Measurements from ENCODE around the gene KSR1. TPM values are rescaled to one million over a fixed set of nuclear protein-coding genes. Genes with fewer than 3 reads are reported as not detected.
"Not testable (repeated sequence)": the region's sequence is repeated elsewhere in the genome, so short reads cannot be mapped to it uniquely, and the experiment has no call there.

KSR1 gene
- total RNA-seq, 1 donor from 2014 or later: 90.2 TPM

DNA sequence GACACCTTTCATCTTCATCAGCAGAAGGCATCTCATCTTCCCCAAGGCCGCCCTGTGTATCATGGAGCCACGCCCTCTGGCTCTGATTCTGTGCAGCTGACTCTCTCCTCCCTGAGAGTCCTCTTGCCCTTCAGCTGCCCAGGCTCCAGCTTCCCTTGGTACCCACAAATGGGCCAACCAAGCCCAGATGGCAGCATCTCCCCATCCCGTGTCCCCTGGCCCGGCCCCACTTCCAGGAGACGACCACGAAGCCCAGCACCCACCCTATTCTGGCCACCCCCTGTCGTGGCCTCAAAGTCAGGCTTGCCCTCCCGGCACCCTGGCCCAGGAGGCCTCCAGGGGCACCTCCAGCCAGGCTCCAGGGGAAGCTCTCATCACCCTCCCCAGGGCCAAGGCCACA is 31.3 kb upstream of the KSR1 start:
- no peak overlapping the region for H2AFZ ChIP-seq (ENCODE audit: low read depth, low read length)
- no peaks in the 10 kb centered on the region for H3K79me2 ChIP-seq (ENCODE audit: insufficient read depth, low read length)
- TF ChIP-seq EZH2 (IDR thresholded peaks at IDR 0.05; ENCODE audit: insufficient read depth, low read length): no peak
- TF ChIP-seq, protein P1, sequence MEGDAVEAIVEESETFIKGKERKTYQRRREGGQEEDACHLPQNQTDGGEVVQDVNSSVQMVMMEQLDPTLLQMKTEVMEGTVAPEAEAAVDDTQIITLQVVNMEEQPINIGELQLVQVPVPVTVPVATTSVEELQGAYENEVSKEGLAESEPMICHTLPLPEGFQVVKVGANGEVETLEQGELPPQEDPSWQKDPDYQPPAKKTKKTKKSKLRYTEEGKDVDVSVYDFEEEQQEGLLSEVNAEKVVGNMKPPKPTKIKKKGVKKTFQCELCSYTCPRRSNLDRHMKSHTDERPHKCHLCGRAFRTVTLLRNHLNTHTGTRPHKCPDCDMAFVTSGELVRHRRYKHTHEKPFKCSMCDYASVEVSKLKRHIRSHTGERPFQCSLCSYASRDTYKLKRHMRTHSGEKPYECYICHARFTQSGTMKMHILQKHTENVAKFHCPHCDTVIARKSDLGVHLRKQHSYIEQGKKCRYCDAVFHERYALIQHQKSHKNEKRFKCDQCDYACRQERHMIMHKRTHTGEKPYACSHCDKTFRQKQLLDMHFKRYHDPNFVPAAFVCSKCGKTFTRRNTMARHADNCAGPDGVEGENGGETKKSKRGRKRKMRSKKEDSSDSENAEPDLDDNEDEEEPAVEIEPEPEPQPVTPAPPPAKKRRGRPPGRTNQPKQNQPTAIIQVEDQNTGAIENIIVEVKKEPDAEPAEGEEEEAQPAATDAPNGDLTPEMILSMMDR (IDR thresholded peaks at IDR 0.05; ENCODE audit: insufficient read depth, low read depth, low read length): no peak
- H3K9me3 ChIP-seq (ENCODE audit: insufficient read depth, low read depth, low read length): no peaks in the 10 kb centered on the region
- no peaks in the 10 kb centered on the region for H3K4me1 ChIP-seq (ENCODE audit: insufficient read depth, low read length)
- H3K4me1 Mint-ChIP-seq (ENCODE audit: low read depth, unreplicated experiment): peaks cover 6% of the 10 kb centered on the region
- H3K27me3 Mint-ChIP-seq (ENCODE audit: low read depth, unreplicated experiment): peaks cover 3% of the 10 kb centered on the region
- no peaks in the 10 kb centered on the region for H4K20me1 ChIP-seq (ENCODE audit: insufficient read depth, low read length)
- H3K36me3 ChIP-seq (ENCODE audit: insufficient read depth, low read length): no peaks in the 10 kb centered on the region
- H3K27ac Mint-ChIP-seq (ENCODE audit: unreplicated experiment): no peak overlapping the region
- H3K9me3 Mint-ChIP-seq (ENCODE audit: unreplicated experiment): peaks cover 8% of the 10 kb centered on the region
- H3K9ac ChIP-seq (ENCODE audit: low read length): no peak overlapping the region
- no peak for FAIRE-seq
- H3K4me2 ChIP-seq (ENCODE audit: low read length): no peak overlapping the region
- H3K4me3 ChIP-seq (ENCODE audit: insufficient read depth, low read depth, low read length): no peak overlapping the region
- DNase-seq (ENCODE audit: low read depth): no peak
- H3K36me3 Mint-ChIP-seq (ENCODE audit: low read depth, unreplicated experiment): peaks cover 1% of the 10 kb centered on the region
- H3K4me3 Mint-ChIP-seq (ENCODE audit: unreplicated experiment): no peak overlapping the region
- no peaks in the 10 kb centered on the region for H3K27me3 ChIP-seq (ENCODE audit: insufficient read depth, low read length)
- no peak overlapping the region for H3K27ac ChIP-seq (ENCODE audit: low read depth, low read length)

DNA sequence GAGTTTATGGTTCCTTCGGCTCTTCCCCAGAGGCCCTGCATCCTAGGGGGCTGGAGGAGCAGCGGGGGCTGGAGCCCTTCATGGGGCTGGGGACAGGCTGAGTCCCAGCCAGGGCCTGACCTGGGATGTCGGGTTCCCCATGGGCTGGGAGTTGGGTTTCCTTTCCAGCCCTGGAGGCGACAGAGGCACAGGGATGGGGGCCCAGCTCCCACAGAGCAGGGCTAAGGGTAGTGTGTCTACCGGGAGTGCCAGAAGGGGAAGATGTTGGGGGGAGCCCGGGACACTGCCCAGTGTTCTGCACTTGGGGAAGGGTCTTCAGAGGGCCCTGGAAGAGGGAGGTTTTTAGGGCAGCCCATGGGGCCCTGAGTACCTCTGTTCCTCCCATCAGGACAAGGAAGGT is 30.7 kb upstream of the KSR1 start:
- not testable (repeated sequence) for H3K9me3 Mint-ChIP-seq (ENCODE audit: unreplicated experiment); H3K79me2 ChIP-seq (ENCODE audit: insufficient read depth, low read length); H3K4me1 ChIP-seq (ENCODE audit: insufficient read depth, low read length); H3K9ac ChIP-seq (ENCODE audit: low read length); H3K27me3 ChIP-seq (ENCODE audit: insufficient read depth, low read length); H3K36me3 Mint-ChIP-seq (ENCODE audit: low read depth, unreplicated experiment); H3K27ac Mint-ChIP-seq (ENCODE audit: unreplicated experiment); DNase-seq (ENCODE audit: low read depth); H4K20me1 ChIP-seq (ENCODE audit: insufficient read depth, low read length); H2AFZ ChIP-seq (ENCODE audit: low read depth, low read length); H3K27ac ChIP-seq (ENCODE audit: low read depth, low read length); H3K36me3 ChIP-seq (ENCODE audit: insufficient read depth, low read length); H3K4me3 Mint-ChIP-seq (ENCODE audit: unreplicated experiment); H3K4me3 ChIP-seq (ENCODE audit: insufficient read depth, low read depth, low read length); FAIRE-seq; H3K4me2 ChIP-seq (ENCODE audit: low read length); H3K9me3 ChIP-seq (ENCODE audit: insufficient read depth, low read depth, low read length); H3K4me1 Mint-ChIP-seq (ENCODE audit: low read depth, unreplicated experiment); H3K27me3 Mint-ChIP-seq (ENCODE audit: low read depth, unreplicated experiment)

DNA sequence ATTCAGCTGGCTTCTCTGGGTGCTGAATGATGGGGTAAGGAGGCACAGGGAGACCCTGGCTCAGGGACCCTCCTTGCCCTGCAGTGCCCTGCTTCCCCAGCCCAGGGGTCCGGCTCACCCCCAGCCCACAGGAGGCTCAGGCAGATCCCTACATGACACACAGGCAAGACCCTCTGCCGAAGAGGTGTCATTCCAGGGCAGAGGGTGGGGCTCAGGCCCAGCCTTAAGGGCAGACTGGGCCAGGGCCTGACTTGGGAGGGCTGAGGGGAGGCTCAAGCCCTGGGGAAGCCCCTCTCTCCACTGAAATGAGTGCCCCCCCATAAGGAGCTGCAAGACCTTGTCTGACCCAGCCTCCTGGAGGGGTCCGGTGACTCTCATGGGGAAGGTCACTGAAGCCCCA is 30.3 kb upstream of the KSR1 start:
- Histone ChIP-seq H3K36me3 (ENCODE audit: insufficient read depth, low read length) (no peaks in the 10 kb centered on the region), H3K4me3 (ENCODE audit: insufficient read depth, low read depth, low read length) (no peak overlapping the region), H2AFZ (ENCODE audit: low read depth, low read length) (no peak overlapping the region), H3K27me3 (ENCODE audit: insufficient read depth, low read length) (no peaks in the 10 kb centered on the region), H3K27ac (ENCODE audit: low read depth, low read length) (no peak overlapping the region), H3K9ac (ENCODE audit: low read length) (no peak overlapping the region), H4K20me1 (ENCODE audit: insufficient read depth, low read length) (no peaks in the 10 kb centered on the region), H3K4me2 (ENCODE audit: low read length) (no peak overlapping the region), H3K9me3 (ENCODE audit: insufficient read depth, low read depth, low read length) (no peaks in the 10 kb centered on the region), H3K4me1 (ENCODE audit: insufficient read depth, low read length) (no peaks in the 10 kb centered on the region), H3K79me2 (ENCODE audit: insufficient read depth, low read length) (no peaks in the 10 kb centered on the region)
- FAIRE-seq (no peak), DNase-seq (ENCODE audit: low read depth) (no peak)
- peaks cover 1% of the 10 kb centered on the region for H3K36me3 Mint-ChIP-seq (ENCODE audit: low read depth, unreplicated experiment)
- peaks cover 8% of the 10 kb centered on the region for H3K9me3 Mint-ChIP-seq (ENCODE audit: unreplicated experiment)
- H3K27ac Mint-ChIP-seq (ENCODE audit: unreplicated experiment): no peak overlapping the region
- peaks cover 3% of the 10 kb centered on the region for H3K27me3 Mint-ChIP-seq (ENCODE audit: low read depth, unreplicated experiment)
- H3K4me1 Mint-ChIP-seq (ENCODE audit: low read depth, unreplicated experiment): peaks cover 6% of the 10 kb centered on the region
- no peak overlapping the region for H3K4me3 Mint-ChIP-seq (ENCODE audit: unreplicated experiment)
- TF ChIP-seq, protein P1 (IDR thresholded peaks at IDR 0.05; ENCODE audit: insufficient read depth, low read depth, low read length): no peak
- TF ChIP-seq EZH2 (IDR thresholded peaks at IDR 0.05; ENCODE audit: insufficient read depth, low read length): no peak

DNA sequence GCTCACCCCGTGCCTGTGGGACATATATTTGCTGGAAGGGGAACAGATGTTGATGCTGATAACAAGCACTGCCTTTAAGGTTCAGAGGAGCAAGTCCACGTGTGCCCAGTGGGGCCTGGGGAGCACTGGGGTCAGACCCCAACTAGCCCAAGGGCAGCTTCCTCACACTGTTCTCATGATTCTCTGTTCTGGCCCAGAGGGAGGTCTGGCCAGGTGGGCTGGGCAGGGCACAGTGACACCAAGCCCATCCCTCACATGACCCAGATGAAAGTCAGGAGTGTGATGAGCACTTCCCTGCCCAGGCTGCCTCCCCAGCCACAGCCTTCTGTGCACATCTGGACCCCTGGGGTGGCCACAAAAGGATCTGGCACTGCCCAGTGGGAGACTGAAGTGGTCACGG is 29.8 kb upstream of the KSR1 start:
- H3K4me3 Mint-ChIP-seq (ENCODE audit: unreplicated experiment); H3K9me3 ChIP-seq (ENCODE audit: insufficient read depth, low read depth, low read length); H3K27ac Mint-ChIP-seq (ENCODE audit: unreplicated experiment); H3K27me3 Mint-ChIP-seq (ENCODE audit: low read depth, unreplicated experiment); DNase-seq (ENCODE audit: low read depth); H3K79me2 ChIP-seq (ENCODE audit: insufficient read depth, low read length); H3K27me3 ChIP-seq (ENCODE audit: insufficient read depth, low read length); H3K9ac ChIP-seq (ENCODE audit: low read length); H3K4me1 Mint-ChIP-seq (ENCODE audit: low read depth, unreplicated experiment); H3K4me2 ChIP-seq (ENCODE audit: low read length); H3K4me1 ChIP-seq (ENCODE audit: insufficient read depth, low read length); H3K4me3 ChIP-seq (ENCODE audit: insufficient read depth, low read depth, low read length); H3K27ac ChIP-seq (ENCODE audit: low read depth, low read length); H2AFZ ChIP-seq (ENCODE audit: low read depth, low read length); H4K20me1 ChIP-seq (ENCODE audit: insufficient read depth, low read length); H3K36me3 ChIP-seq (ENCODE audit: insufficient read depth, low read length); H3K36me3 Mint-ChIP-seq (ENCODE audit: low read depth, unreplicated experiment); H3K9me3 Mint-ChIP-seq (ENCODE audit: unreplicated experiment); FAIRE-seq: not testable (repeated sequence)

DNA sequence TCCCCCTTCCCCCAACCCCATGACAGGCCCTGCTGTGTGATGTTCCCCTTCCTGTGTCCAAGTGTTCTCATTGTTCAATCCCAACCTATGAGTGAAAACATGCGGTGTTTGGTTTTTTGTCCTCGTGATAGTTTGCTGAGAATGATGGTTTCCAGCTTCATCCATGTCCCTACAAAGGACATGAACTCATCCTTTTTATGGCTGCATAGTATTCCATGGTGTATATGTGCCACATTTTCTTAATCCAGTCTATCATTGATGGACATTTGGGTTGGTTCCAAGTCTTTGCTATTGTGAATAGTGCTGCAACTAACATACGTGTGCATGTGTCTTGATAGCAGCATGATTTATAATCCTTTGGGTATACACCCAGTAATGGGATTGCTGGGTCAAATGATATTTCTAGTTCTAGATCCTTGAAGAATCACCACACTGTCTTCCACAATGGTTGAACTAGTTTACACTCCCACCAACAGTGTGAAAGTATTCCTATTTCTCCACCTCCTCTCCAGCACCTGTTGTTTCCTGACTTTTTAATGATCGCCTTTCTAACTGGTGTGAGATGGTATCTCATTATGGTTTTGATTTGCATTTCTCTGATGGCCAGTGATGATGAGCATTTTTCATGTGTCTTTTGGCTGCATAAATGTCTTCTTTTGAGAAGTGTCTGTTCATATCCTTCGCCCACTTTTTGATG is 28.9 kb upstream of the KSR1 start:
- not testable (repeated sequence) for H3K36me3 ChIP-seq (ENCODE audit: insufficient read depth, low read length); H2AFZ ChIP-seq (ENCODE audit: low read depth, low read length); H3K4me2 ChIP-seq (ENCODE audit: low read length); H3K9me3 Mint-ChIP-seq (ENCODE audit: unreplicated experiment); H3K4me3 Mint-ChIP-seq (ENCODE audit: unreplicated experiment); H3K9ac ChIP-seq (ENCODE audit: low read length); H3K27ac ChIP-seq (ENCODE audit: low read depth, low read length); H4K20me1 ChIP-seq (ENCODE audit: insufficient read depth, low read length); H3K27ac Mint-ChIP-seq (ENCODE audit: unreplicated experiment); H3K79me2 ChIP-seq (ENCODE audit: insufficient read depth, low read length); H3K4me1 Mint-ChIP-seq (ENCODE audit: low read depth, unreplicated experiment); H3K4me1 ChIP-seq (ENCODE audit: insufficient read depth, low read length); H3K27me3 Mint-ChIP-seq (ENCODE audit: low read depth, unreplicated experiment); H3K4me3 ChIP-seq (ENCODE audit: insufficient read depth, low read depth, low read length); DNase-seq (ENCODE audit: low read depth); H3K36me3 Mint-ChIP-seq (ENCODE audit: low read depth, unreplicated experiment); H3K9me3 ChIP-seq (ENCODE audit: insufficient read depth, low read depth, low read length); FAIRE-seq; H3K27me3 ChIP-seq (ENCODE audit: insufficient read depth, low read length)
